Measurements from ENCODE around the gene LYRM2. TPM values are rescaled to one million over a fixed set of nuclear protein-coding genes. Genes with fewer than 3 reads are reported as not detected.

Gene LYRM2
- total and polyA plus RNA-seq, 9 of the 15 experiments (the other 6 are each of a cell fraction or from before 2014, with no cell fraction given): 13.9 to 115 (median 42.9) TPM

DNA sequence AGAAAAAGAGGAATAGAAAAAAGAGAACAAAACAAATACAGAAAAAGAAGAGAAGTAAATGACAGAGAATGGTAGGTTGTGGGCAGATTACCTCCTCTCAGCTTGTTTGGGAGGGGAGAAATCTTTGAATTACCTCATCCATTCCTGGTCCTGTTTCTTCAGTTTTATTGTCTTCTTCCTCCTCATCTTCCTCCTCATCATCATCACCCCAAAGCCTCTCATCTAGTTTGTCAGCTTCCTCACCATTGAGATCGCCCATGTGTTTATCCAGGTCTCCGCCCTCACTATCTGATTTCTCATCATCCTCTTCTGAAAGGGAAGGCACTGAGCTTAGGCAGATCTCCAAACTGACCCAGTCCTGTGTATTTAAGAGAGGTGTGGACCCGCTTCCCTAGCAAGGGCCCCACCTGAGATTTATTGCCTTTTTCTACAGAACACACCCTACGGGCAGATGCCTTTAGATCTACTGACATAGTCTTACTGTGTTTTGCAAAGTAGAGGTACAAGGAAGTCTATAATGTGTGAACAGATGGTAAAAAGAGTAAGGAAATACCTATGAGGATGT lies 24.2 kb upstream of the LYRM2 start:
- BruUV-seq (replicated peaks): no TSS peak
- H3K4me2 ChIP-seq (ENCODE audit: insufficient read depth, low read length): no peak overlapping the region
- ATAC-seq: no peak
- no peaks in the 10 kb centered on the region for H3K9me1 ChIP-seq (ENCODE audit: control insufficient read depth, insufficient read depth, low read length)
- in situ Hi-C loops (cut with MboI): no loop called here
- no peak for FAIRE-seq
- intact Hi-C loops (cut with micrococcal nuclease): no loop called here
- H4K20me1 ChIP-seq (replicated peaks; ENCODE audit: control insufficient read depth, insufficient read depth, low read length): no peaks in the 10 kb centered on the region
- ChIA-PET CTCF (ENCODE audit: low intra/inter-chr PET ratio) (no interaction called here), POLR2A (interaction anchor here (1.0 kb wide), 1 partner anchor 13 kb away, joined by 3 read pairs; no protein-coding TSS in a partner anchor)
- no peak overlapping the region for H3K27ac ChIP-seq (ENCODE audit: extremely low read depth, low read depth, low read length)
- no peaks in the 10 kb centered on the region for H3K79me2 ChIP-seq (ENCODE audit: control insufficient read depth, insufficient read depth, low read length)
- no peak overlapping the region for H2AFZ ChIP-seq (ENCODE audit: low read depth, low read length)
- no peaks in the 10 kb centered on the region for H3K4me1 ChIP-seq (replicated peaks in 1 of 2; ENCODE audit: control insufficient read depth in 2 of 2, insufficient read depth in 2 of 2, low read length in 2 of 2)
- H3K36me3 ChIP-seq (ENCODE audit: control insufficient read depth, insufficient read depth, low read length): peaks cover 90% of the 10 kb centered on the region
- WGBS (ENCODE audit: insufficient coverage, low coverage, missing lambda C conversion rate): 95% methylated on average over 4 of the region's 4 CpGs
- no peaks in the 10 kb centered on the region for H3K9me3 ChIP-seq (replicated peaks; ENCODE audit: control insufficient read depth, insufficient read depth, low read depth, low read length)
- H3K27me3 ChIP-seq (ENCODE audit: control insufficient read depth in 2 of 2, insufficient read depth in 2 of 2, low read length in 2 of 2): no peaks in the 10 kb centered on the region
- TF ChIP-seq ZNF133 (CRISPR knock-in tag; IDR thresholded peaks at IDR 0.05) (no peak), POLR2A (conservative IDR thresholded peaks at IDR 0.05) (0 out of 2 replicates have a peak, but pooled peaks have one; percentile 19)
- H3K4me3 ChIP-seq: no peak overlapping the region
- H3K9ac ChIP-seq (ENCODE audit: insufficient read depth in 1 of 2, low read depth in 2 of 2, low read length in 2 of 2): no peak overlapping the region
- no peak for DNase-seq (ENCODE audit: extremely low read depth in 1 of 4, low spot score in 3 of 4)

DNA sequence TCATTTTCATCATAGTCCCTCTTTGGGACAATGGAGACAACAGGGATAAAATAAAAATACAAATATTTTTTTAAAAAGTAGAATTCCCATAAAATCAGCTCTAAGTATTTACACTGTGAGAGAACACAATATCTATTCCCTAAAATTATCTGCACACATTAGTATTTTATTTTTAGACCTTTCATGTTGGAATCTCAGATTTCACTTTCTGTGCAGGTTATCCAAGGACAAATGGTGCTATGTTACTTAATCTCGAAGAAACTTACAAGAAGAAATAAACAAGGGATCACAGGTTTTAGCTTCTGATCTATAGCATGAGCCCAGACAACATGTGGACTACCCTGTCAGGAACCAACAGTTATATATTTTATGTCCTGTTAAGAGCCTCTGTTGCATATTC lies 23.0 kb upstream of the LYRM2 start:
- intact Hi-C loops (cut with micrococcal nuclease) (no loop called here), in situ Hi-C loops (cut with MboI) (no loop called here)
- Histone ChIP-seq H3K27me3 (ENCODE audit: control insufficient read depth in 2 of 2, insufficient read depth in 2 of 2, low read length in 2 of 2) (no peaks in the 10 kb centered on the region), H4K20me1 (replicated peaks; ENCODE audit: control insufficient read depth, insufficient read depth, low read length) (no peaks in the 10 kb centered on the region), H3K36me3 (ENCODE audit: control insufficient read depth, insufficient read depth, low read length) (peaks cover 90% of the 10 kb centered on the region), H3K9ac (ENCODE audit: insufficient read depth in 1 of 2, low read depth in 2 of 2, low read length in 2 of 2) (no peak overlapping the region), H3K9me1 (ENCODE audit: control insufficient read depth, insufficient read depth, low read length) (no peaks in the 10 kb centered on the region), H3K79me2 (ENCODE audit: control insufficient read depth, insufficient read depth, low read length) (no peaks in the 10 kb centered on the region), H3K4me2 (ENCODE audit: insufficient read depth, low read length) (no peak overlapping the region), H3K9me3 (replicated peaks; ENCODE audit: control insufficient read depth, insufficient read depth, low read depth, low read length) (no peaks in the 10 kb centered on the region), H3K4me1 (replicated peaks in 1 of 2; ENCODE audit: control insufficient read depth in 2 of 2, insufficient read depth in 2 of 2, low read length in 2 of 2) (no peaks in the 10 kb centered on the region), H3K4me3 (no peak overlapping the region), H3K27ac (ENCODE audit: extremely low read depth, low read depth, low read length) (no peak overlapping the region), H2AFZ (ENCODE audit: low read depth, low read length) (no peak overlapping the region)
- DNase-seq (ENCODE audit: extremely low read depth in 1 of 4, low spot score in 3 of 4) (no peak), ATAC-seq (no peak), FAIRE-seq (no peak)
- CTCF ChIA-PET (ENCODE audit: low intra/inter-chr PET ratio): no interaction called here
- POLR2A ChIA-PET: interaction anchor here (0.7 kb wide), 1 partner anchor 750 kb away, joined by 4 read pairs; no protein-coding TSS in a partner anchor
- WGBS (ENCODE audit: insufficient coverage, low coverage, missing lambda C conversion rate): 94% methylated on average over 1 of the region's 1 CpG
- BruUV-seq (replicated peaks): no TSS peak
- TF ChIP-seq, protein P1, sequence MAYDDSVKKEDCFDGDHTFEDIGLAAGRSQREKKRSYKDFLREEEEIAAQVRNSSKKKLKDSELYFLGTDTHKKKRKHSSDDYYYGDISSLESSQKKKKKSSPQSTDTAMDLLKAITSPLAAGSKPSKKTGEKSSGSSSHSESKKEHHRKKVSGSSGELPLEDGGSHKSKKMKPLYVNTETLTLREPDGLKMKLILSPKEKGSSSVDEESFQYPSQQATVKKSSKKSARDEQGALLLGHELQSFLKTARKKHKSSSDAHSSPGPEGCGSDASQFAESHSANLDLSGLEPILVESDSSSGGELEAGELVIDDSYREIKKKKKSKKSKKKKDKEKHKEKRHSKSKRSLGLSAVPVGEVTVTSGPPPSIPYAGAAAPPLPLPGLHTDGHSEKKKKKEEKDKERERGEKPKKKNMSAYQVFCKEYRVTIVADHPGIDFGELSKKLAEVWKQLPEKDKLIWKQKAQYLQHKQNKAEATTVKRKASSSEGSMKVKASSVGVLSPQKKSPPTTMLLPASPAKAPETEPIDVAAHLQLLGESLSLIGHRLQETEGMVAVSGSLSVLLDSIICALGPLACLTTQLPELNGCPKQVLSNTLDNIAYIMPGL (CRISPR knock-in tag; IDR thresholded peaks at IDR 0.05): no peak
- TF ChIP-seq NR4A1 (CRISPR knock-in tag; IDR thresholded peaks at IDR 0.05) (no peak), NR4A1 (tag; IDR thresholded peaks at IDR 0.05) (no peak), GABPB1 (CRISPR knock-in tag; IDR thresholded peaks at IDR 0.05) (no peak), ZNF324 (CRISPR knock-in tag; IDR thresholded peaks at IDR 0.05) (no peak), ZNF165 (CRISPR knock-in tag; IDR thresholded peaks at IDR 0.05; ENCODE audit: borderline replicate concordance) (no peak), ZNF707 (CRISPR knock-in tag; conservative IDR thresholded peaks at IDR 0.05) (no peak), TEAD4 (IDR thresholded peaks at IDR 0.05; ENCODE audit: low read length) (no peak), TEAD4 (CRISPR knock-in tag; IDR thresholded peaks at IDR 0.05; ENCODE audit: borderline replicate concordance) (no peak), PHF21A (IDR thresholded peaks at IDR 0.05; ENCODE audit: borderline replicate concordance, low read depth) (no peak)
- TF ChIP-seq, protein P2, sequence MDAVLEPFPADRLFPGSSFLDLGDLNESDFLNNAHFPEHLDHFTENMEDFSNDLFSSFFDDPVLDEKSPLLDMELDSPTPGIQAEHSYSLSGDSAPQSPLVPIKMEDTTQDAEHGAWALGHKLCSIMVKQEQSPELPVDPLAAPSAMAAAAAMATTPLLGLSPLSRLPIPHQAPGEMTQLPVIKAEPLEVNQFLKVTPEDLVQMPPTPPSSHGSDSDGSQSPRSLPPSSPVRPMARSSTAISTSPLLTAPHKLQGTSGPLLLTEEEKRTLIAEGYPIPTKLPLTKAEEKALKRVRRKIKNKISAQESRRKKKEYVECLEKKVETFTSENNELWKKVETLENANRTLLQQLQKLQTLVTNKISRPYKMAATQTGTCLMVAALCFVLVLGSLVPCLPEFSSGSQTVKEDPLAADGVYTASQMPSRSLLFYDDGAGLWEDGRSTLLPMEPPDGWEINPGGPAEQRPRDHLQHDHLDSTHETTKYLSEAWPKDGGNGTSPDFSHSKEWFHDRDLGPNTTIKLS (IDR thresholded peaks at IDR 0.05; ENCODE audit: borderline replicate concordance, low read depth): no peak
- TF ChIP-seq, protein P3, sequence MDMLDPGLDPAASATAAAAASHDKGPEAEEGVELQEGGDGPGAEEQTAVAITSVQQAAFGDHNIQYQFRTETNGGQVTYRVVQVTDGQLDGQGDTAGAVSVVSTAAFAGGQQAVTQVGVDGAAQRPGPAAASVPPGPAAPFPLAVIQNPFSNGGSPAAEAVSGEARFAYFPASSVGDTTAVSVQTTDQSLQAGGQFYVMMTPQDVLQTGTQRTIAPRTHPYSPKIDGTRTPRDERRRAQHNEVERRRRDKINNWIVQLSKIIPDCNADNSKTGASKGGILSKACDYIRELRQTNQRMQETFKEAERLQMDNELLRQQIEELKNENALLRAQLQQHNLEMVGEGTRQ (CRISPR knock-in tag; IDR thresholded peaks at IDR 0.05): no peak

Measured in K562 (cell line).